ENCODE results near the gene AQP12B.

Gene AQP12B

DNA sequence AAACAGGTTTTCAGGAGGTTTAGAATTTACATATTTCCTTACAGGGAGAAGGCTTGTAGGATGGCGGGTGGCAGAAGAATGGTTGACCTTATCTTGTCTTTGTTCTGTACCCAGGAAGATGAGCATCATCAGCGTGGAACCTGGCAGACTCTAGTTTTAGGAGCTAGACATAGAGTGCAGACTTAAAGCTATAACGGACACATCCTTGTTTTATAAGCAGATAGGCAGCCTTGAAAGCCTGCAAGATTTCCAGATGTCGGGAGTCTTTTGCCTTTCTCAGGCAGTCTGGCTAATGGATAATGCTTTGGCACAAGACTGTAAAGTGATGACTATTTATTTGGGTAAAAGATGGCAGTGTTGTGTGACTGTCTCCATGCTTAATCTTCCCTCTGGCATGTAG, 11.7 kb downstream of the AQP12B start:
- DNase-seq (no peak), ATAC-seq (ENCODE audit: insufficient read depth, low read depth) (no peak)
- Histone ChIP-seq H3K4me2 (ENCODE audit: insufficient read depth, low read length) (no peak overlapping the region), H3K27ac (ENCODE audit: low read length) (no peak overlapping the region), H3K4me3 (ENCODE audit: low read depth in 1 of 2, low read length in 2 of 2) (no peak overlapping the region), H3K9ac (ENCODE audit: low read depth, low read length) (no peak overlapping the region), H2AFZ (ENCODE audit: low read depth, low read length) (no peak overlapping the region), H3K79me2 (ENCODE audit: insufficient read depth, low read length) (no peaks in the 10 kb centered on the region), H3K9me3 (ENCODE audit: insufficient read depth, low read length, severe bottlenecking) (no peaks in the 10 kb centered on the region), H4K20me1 (ENCODE audit: insufficient read depth, low read length) (no peaks in the 10 kb centered on the region), H3K4me1 (ENCODE audit: insufficient read depth, low read length) (no peaks in the 10 kb centered on the region), H3K36me3 (ENCODE audit: insufficient read depth, low read length) (no peaks in the 10 kb centered on the region), H3K27me3 (ENCODE audit: insufficient read depth, low read length, poor library complexity) (peaks cover 8% of the 10 kb centered on the region)
- TF ChIP-seq EZH2 (IDR thresholded peaks at IDR 0.05; ENCODE audit: borderline replicate concordance, low read depth, low read length, severe bottlenecking), result no peak
- TF ChIP-seq, protein P1, sequence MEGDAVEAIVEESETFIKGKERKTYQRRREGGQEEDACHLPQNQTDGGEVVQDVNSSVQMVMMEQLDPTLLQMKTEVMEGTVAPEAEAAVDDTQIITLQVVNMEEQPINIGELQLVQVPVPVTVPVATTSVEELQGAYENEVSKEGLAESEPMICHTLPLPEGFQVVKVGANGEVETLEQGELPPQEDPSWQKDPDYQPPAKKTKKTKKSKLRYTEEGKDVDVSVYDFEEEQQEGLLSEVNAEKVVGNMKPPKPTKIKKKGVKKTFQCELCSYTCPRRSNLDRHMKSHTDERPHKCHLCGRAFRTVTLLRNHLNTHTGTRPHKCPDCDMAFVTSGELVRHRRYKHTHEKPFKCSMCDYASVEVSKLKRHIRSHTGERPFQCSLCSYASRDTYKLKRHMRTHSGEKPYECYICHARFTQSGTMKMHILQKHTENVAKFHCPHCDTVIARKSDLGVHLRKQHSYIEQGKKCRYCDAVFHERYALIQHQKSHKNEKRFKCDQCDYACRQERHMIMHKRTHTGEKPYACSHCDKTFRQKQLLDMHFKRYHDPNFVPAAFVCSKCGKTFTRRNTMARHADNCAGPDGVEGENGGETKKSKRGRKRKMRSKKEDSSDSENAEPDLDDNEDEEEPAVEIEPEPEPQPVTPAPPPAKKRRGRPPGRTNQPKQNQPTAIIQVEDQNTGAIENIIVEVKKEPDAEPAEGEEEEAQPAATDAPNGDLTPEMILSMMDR (IDR thresholded peaks at IDR 0.05; ENCODE audit: borderline replicate concordance, extremely low read depth, low read length, poor library complexity, severe bottlenecking), result no peak

DNA sequence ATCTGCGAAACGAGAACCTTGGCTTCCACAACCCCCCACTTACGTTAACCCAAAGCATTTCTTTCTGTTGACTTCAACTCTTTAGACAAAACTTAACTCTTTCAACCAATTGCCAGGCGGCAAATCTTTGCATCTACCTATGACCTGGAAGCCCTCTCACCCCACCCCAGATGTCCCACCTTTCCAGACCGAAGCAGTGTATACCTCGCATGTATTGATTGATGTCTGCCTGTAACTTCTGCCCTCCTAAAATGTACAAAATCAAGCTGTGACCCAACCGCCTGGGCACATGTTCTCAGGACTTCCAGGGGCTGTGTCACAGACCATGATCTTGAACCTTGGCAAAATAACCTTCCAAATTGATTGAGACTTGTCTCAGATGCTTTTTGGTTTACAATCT, 12.3 kb downstream of the AQP12B start:
- Histone ChIP-seq H3K36me3 (ENCODE audit: insufficient read depth, low read length) (no peaks in the 10 kb centered on the region), H3K9ac (ENCODE audit: low read depth, low read length) (no peak overlapping the region), H3K27ac (ENCODE audit: low read length) (no peak overlapping the region), H3K4me1 (ENCODE audit: insufficient read depth, low read length) (no peaks in the 10 kb centered on the region), H2AFZ (ENCODE audit: low read depth, low read length) (no peak overlapping the region), H3K4me2 (ENCODE audit: insufficient read depth, low read length) (no peak overlapping the region), H4K20me1 (ENCODE audit: insufficient read depth, low read length) (no peaks in the 10 kb centered on the region), H3K79me2 (ENCODE audit: insufficient read depth, low read length) (no peaks in the 10 kb centered on the region), H3K4me3 (ENCODE audit: low read depth in 1 of 2, low read length in 2 of 2) (no peak overlapping the region), H3K9me3 (ENCODE audit: insufficient read depth, low read length, severe bottlenecking) (no peaks in the 10 kb centered on the region), H3K27me3 (ENCODE audit: insufficient read depth, low read length, poor library complexity) (peaks cover 8% of the 10 kb centered on the region)
- TF ChIP-seq EZH2 (IDR thresholded peaks at IDR 0.05; ENCODE audit: borderline replicate concordance, low read depth, low read length, severe bottlenecking), result no peak
- TF ChIP-seq, protein P1 (IDR thresholded peaks at IDR 0.05; ENCODE audit: borderline replicate concordance, extremely low read depth, low read length, poor library complexity, severe bottlenecking), result no peak
- no peak for ATAC-seq (ENCODE audit: insufficient read depth, low read depth)
- no peak for DNase-seq

DNA sequence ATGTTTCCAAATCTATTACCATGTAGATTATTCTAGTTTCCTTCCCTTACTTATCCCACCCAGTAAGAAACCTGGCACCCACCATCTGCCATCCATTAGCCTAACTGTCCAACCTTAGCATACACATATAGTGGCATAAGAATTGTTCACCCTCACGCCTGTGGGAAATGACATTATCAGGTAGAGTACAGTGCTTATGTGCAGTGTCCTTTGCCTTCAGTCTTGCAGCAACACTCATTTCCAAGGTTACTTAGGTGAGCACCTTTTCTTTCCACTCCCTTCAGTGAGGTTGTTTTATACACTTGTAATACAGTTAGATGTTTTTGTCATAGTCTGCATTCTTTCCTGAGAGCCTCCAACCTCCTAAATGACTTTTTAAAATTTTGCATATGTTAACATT, 18.1 kb downstream of the AQP12B start:
- H3K4me3 ChIP-seq (ENCODE audit: low read depth in 1 of 2, low read length in 2 of 2), result no peak overlapping the region
- H3K4me1 ChIP-seq (ENCODE audit: insufficient read depth, low read length), result no peaks in the 10 kb centered on the region
- TF ChIP-seq, protein P1 (IDR thresholded peaks at IDR 0.05; ENCODE audit: borderline replicate concordance, extremely low read depth, low read length, poor library complexity, severe bottlenecking), result no peak
- no peak for TF ChIP-seq EZH2 (IDR thresholded peaks at IDR 0.05; ENCODE audit: borderline replicate concordance, low read depth, low read length, severe bottlenecking)
- peaks cover 3% of the 10 kb centered on the region for H3K9me3 ChIP-seq (ENCODE audit: insufficient read depth, low read length, severe bottlenecking)
- ATAC-seq (ENCODE audit: insufficient read depth, low read depth) (no peak), DNase-seq (no peak)
- H4K20me1 ChIP-seq (ENCODE audit: insufficient read depth, low read length), result no peaks in the 10 kb centered on the region
- no peak overlapping the region for H3K4me2 ChIP-seq (ENCODE audit: insufficient read depth, low read length)
- H3K9ac ChIP-seq (ENCODE audit: low read depth, low read length), result no peak overlapping the region
- no peaks in the 10 kb centered on the region for H3K36me3 ChIP-seq (ENCODE audit: insufficient read depth, low read length)
- H2AFZ ChIP-seq (ENCODE audit: low read depth, low read length), result no peak overlapping the region
- no peak overlapping the region for H3K27ac ChIP-seq (ENCODE audit: low read length)
- no peaks in the 10 kb centered on the region for H3K79me2 ChIP-seq (ENCODE audit: insufficient read depth, low read length)
- peaks cover 7% of the 10 kb centered on the region for H3K27me3 ChIP-seq (ENCODE audit: insufficient read depth, low read length, poor library complexity)
